ENCODE results near the gene EPHB4.
A peak's percentile ranks its signal among the peaks of the same experiment; 100 is the strongest.
"Not testable (repeated sequence)": the region's sequence is repeated elsewhere in the genome, so short reads cannot be mapped to it uniquely, and the experiment has no call there.

The EPHB4 gene

GRCh38 chr7:100827330-100828226, at the start of gene EPHB4:
Gene EPHB4 (minus strand): TSS chr7:100827523. CDS start chr7:100827030, 493 bp downstream.
- DNase-seq (ENCODE audit: low read depth in 2 of 2): no peak

- DNase-seq (ENCODE audit: low read depth in 2 of 2): no peak
Measured at GRCh38 chr7:100875356-100875751, 48.0 kb upstream of the EPHB4 start.

GRCh38 chr7:100874577-100875355, 47.4 kb upstream of the EPHB4 start, which contains the start of gene SRRT:
Gene SRRT (plus strand): TSS chr7:100875103. CDS start chr7:100875591, 488 bp downstream.
- DNase-seq (ENCODE audit: low read depth in 2 of 2): peak; percentile 96 to 97

- DNase-seq (ENCODE audit: low read depth in 2 of 2): no peak
Measured at GRCh38 chr7:100874300-100874576, 46.9 kb upstream of the EPHB4 start.

- DNase-seq (ENCODE audit: low read depth in 2 of 2): no peak
Measured at GRCh38 chr7:100873599-100874299, 46.4 kb upstream of the EPHB4 start.

GRCh38 chr7:100867776-100868485, 40.6 kb upstream of the EPHB4 start:
- DNase-seq (ENCODE audit: low read depth in 2 of 2): no peak

- DNase-seq (ENCODE audit: low read depth in 2 of 2): peak; percentile 37 to 58
Measured at GRCh38 chr7:100867040-100867775, 39.9 kb upstream of the EPHB4 start, which contains the start of gene TRIP6. Gene TRIP6 (plus strand): TSS chr7:100867387. CDS start chr7:100867498, 111 bp downstream.

- DNase-seq (ENCODE audit: low read depth in 2 of 2): no peak
Measured at GRCh38 chr7:100866729-100867039, 39.4 kb upstream of the EPHB4 start.

GRCh38 chr7:100865938-100866728, 38.8 kb upstream of the EPHB4 start:
- DNase-seq (ENCODE audit: low read depth in 2 of 2): no peak

- DNase-seq (ENCODE audit: low read depth in 2 of 2): no peak
Measured at GRCh38 chr7:100865372-100865911, 38.1 kb upstream of the EPHB4 start.

- DNase-seq (ENCODE audit: low read depth in 2 of 2): no peak
Measured at GRCh38 chr7:100864263-100864845, 37.0 kb upstream of the EPHB4 start.

GRCh38 chr7:100863406-100863950, 36.2 kb upstream of the EPHB4 start:
- DNase-seq (ENCODE audit: low read depth in 2 of 2): no peak

GRCh38 chr7:100861616-100861985, 34.3 kb upstream of the EPHB4 start:
- no peak for DNase-seq (ENCODE audit: low read depth in 2 of 2)

- DNase-seq (ENCODE audit: low read depth in 2 of 2): no peak
Measured at GRCh38 chr7:100860702-100861615, 33.6 kb upstream of the EPHB4 start.

- DNase-seq (ENCODE audit: low read depth in 2 of 2): no peak
Measured at GRCh38 chr7:100859856-100860255, 32.5 kb upstream of the EPHB4 start.

- DNase-seq (ENCODE audit: low read depth in 2 of 2): no peak
Measured at GRCh38 chr7:100856871-100857282, 29.6 kb upstream of the EPHB4 start.

GRCh38 chr7:100855515-100855914, 28.2 kb upstream of the EPHB4 start:
- DNase-seq (ENCODE audit: low read depth in 2 of 2): no peak

- DNase-seq (ENCODE audit: low read depth in 2 of 2): not testable (repeated sequence)
Measured at GRCh38 chr7:100854899-100855298, 27.6 kb upstream of the EPHB4 start.

Measured in stimulated activated CD8-positive, alpha-beta memory T cell treated with anti-CD3 and anti-CD28 coated beads, Interleukin-15, amount 100 ng/mL, for 4 hours (primary cell).